HG03097 (cell line): ENCODE measurements around the gene TNXB.
"Not testable (repeated sequence)": the region's sequence is repeated elsewhere in the genome, so short reads cannot be mapped to it uniquely, and the experiment has no call there.

Experiments
- ATAC-seq: cut with Tn5 transposase; IDR thresholded peaks from one replicate; pipeline ENCODE4 v1.9.1; 2021; ENCODE audit not compliant: unreplicated experiment, low FRiP score

Gene TNXB

GRCh38 chr6:32109114-32109764, at the start of gene TNXB:
Gene TNXB (minus strand): TSS chr6:32109338. CDS start chr6:32098198, 11,140 bp downstream.
- no peak for ATAC-seq

- ATAC-seq: no peak
Measured at GRCh38 chr6:32158052-32158451, 48.9 kb upstream of the TNXB start.

GRCh38 chr6:32156891-32157290, 47.8 kb upstream of the TNXB start:
- no peak for ATAC-seq

GRCh38 chr6:32154514-32155161, 45.5 kb upstream of the TNXB start:
- no peak for ATAC-seq

GRCh38 chr6:32153564-32154513, 44.7 kb upstream of the TNXB start, which contains the start of gene PPT2:
Gene PPT2 (plus strand): TSS chr6:32154141. CDS start chr6:32154595, 454 bp downstream.
- no peak for ATAC-seq

GRCh38 chr6:32152769-32153563, 43.8 kb upstream of the TNXB start:
- no peak for ATAC-seq

- no peak for ATAC-seq
Measured at GRCh38 chr6:32151863-32152768, 43.0 kb upstream of the TNXB start, which contains the start of gene PRRT1. Gene PRRT1 (minus strand): TSS chr6:32151939. CDS start chr6:32151827, 112 bp downstream.

GRCh38 chr6:32151181-32151862, 42.2 kb upstream of the TNXB start:
- ATAC-seq: no peak

- ATAC-seq: no peak
Measured at GRCh38 chr6:32149932-32150870, 41.1 kb upstream of the TNXB start.

GRCh38 chr6:32149092-32149755, 40.1 kb upstream of the TNXB start:
- no peak for ATAC-seq

GRCh38 chr6:32148289-32149091, 39.4 kb upstream of the TNXB start:
- ATAC-seq: no peak

- ATAC-seq: no peak
Measured at GRCh38 chr6:32147401-32148132, 38.4 kb upstream of the TNXB start.

- ATAC-seq: no peak
Measured at GRCh38 chr6:32146687-32147086, 37.5 kb upstream of the TNXB start.

GRCh38 chr6:32146287-32146686, 37.1 kb upstream of the TNXB start:
- no peak for ATAC-seq

GRCh38 chr6:32144238-32144637, 35.1 kb upstream of the TNXB start:
- not testable (repeated sequence) for ATAC-seq
